Activated CD4-positive, alpha-beta T cell treated with anti-CD3 and anti-CD28 coated beads for 24 hours (primary cell): ENCODE measurements around the gene ASCC2.

Source experiments
- DNase-seq, 2 donors: peaks; one replicate each; pipeline ENCODE4 v3.0.0-alpha.2; 2020; ENCODE audit warnings: low read depth in 2 of 2

Gene ASCC2

GRCh38 chr22:29817724-29818123 is 20.4 kb downstream of the ASCC2 start:
- DNase-seq, result no peak

DNA sequence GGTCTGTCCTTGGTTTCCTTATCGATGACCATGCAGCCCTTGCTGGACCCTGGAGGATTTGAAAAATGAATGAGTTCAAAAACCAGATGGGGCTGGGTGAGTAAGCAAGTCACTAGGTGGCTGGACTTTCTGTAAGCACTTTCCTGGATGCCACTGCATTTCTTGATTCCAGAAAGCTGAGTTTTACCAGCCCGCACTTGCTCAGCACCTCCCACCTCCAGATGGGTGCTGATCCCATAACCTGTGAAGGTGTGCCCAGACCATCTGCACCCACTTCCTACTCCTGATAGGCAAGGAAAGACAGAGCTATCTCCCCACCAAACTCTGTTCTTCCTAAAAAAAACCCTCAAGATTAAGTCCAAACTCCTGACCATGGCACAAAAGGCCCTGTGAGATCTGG is 21.1 kb downstream of the ASCC2 start:
- no peak for DNase-seq

DNA sequence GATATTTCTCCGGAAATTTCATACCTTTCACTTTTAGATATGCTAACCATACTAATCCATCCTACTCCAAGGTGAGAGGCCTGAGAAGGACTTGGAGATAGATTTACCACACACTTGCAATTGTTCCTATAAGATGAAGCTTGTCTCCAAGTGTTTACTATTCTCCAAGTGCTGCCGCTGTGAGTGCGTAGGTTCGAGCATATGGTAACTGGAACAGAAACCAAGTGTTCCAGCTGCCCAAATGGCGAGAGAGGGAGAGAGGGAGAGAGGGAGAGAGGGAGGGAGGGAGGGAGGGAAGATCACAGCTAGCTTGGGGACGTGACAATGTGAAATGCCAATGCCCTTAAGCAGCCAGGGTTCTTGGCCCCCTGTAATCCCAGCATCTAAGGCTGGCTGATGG is 21.5 kb downstream of the ASCC2 start:
- DNase-seq, result no peak

DNA sequence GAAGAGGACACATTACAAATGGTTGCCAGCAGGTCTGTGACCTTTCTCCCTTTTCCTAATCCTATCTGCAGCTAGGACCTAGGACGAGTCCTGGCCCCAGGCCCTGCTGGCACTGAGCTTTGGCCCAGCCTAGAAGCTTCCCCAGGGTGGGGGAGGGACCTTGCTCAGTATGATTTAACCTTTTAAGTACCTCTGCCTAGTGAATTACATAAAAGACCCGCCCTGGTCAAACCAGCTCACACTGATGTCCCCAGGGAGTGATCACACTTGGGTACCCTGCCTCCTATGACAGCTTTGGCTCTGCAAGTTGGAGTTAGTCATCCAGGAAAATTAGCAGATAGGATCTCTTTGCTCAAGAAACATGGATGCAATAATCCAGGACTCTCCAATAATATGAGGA is 21.9 kb downstream of the ASCC2 start:
- no peak for DNase-seq

GRCh38 chr22:29815580-29815979 is 22.5 kb downstream of the ASCC2 start:
- DNase-seq, result no peak

- DNase-seq, result no peak
These were observed 24.1 kb downstream of the ASCC2 start for GRCh38 chr22:29814003-29814402.

DNA sequence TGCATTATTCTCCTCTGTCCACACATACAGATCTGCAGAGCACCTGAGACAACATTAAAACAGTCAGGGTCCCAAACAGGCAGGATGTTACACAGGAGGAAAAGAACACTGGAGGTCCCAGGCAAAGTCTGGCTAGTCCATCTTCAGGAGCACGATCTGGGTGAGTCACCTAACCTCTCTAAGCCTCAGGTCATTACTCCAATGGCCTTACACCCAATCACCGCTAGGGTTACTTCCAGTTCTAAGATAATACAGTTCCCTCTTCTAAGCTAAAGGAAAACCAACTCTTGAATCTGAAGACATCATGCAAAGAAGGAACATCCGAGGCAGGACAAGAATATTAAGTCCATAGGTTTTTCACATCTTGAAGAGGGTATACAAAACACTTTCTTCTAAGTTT is 24.5 kb downstream of the ASCC2 start:
- no peak for DNase-seq

GRCh38 chr22:29813126-29813525 is 24.9 kb downstream of the ASCC2 start:
- no peak for DNase-seq

GRCh38 chr22:29811377-29811776 is 26.7 kb downstream of the ASCC2 start:
- no peak for DNase-seq

DNA sequence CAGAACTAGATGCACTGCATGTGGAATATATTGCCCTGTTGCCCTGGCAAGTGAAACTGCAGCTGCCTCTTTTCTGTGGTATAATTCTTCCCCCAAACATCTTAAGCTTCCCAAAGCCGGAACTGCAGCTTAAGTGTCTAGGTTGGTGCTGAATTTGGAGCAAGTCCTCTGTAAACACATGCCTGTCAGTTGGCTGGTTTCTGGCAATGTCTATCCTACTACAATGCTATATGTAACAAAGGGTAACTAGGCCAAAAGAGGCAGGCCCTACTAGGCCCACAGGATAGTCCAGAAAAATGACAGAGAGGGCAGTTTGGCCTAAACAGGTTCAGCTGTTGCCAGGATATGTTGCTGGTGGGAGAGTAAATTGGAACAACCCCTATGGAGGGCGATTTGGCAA is 27.9 kb downstream of the ASCC2 start:
- DNase-seq, result no peak

DNA sequence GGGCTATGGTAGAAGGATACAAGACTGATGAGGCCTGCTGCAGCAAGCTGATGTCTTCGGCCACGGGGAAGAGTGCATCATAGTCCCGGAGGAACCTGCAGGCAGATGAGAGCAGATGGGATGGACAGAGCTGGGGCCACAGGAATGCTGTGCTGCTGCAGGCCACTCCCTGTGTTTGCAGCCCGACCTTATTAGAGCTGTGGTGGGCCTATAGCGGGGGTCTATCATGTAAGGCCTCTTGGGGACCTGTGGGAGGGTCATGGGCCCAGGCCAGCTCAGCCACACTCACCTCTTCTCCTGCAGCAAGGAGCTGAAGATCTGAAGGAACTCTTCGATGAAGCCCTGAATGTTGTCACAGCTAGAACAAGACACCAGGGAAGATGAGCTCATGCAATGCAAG is 31.9 kb downstream of the ASCC2 start:
- no peak for DNase-seq

DNA sequence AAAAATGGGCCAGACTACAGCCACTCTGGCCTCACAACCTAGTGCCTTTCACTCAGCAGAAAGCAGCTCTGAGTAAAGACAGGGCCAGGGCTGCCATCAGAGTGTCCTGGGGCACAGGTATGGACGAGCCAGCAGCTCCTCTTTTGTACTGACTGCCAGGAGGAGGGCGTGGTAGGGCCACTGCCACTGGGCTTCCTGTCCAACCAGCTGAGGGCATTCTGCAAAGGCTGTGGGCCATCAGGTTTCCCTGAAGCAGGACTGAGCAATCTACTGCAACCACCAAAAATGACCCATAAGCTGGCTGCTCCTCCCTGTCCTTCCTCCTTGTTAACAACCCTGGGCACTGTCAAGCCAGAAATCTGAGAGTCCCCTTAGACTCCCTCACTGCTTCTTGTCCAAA is 33.1 kb downstream of the ASCC2 start:
- DNase-seq, result no peak

DNA sequence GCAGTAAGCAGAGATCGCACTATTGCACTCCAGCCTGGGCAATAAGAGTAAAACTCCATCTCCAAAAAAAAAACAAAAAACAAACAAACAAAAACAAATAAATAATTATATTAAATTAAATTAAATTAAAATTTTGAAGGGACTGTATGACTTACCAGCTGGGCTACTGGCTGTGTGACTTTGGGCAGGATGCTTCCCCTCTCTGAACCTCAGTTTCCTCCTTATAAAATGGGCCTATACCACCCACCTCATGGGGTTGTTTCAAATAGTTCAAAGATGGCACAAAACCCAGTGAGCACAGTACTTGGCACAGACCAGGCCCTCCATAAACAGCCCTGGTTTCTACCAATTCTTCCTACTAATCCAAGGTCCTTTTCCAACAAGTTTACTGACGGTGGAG is 34.9 kb downstream of the ASCC2 start:
- no peak for DNase-seq

DNA sequence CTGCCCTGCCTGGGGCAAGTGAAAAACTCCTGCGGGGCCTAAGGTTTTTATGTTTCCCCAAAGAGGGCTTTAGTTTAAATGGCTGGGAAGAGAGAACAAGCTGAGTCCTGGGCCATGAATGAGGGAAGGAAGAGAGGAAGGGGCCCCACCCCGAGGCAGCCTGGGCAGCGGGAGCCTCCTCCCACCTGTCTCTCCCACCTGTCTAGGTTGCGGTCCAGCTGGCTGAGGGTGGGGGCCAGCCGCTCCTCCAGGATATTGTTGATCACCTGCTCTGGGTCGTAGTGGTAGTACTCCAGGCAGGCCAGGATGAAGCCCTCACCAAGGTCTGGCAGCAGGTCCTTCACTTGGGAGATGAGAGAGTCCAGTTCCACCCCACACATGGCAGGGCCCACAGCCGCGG is 36.3 kb downstream of the ASCC2 start:
- DNase-seq, result no peak

DNA sequence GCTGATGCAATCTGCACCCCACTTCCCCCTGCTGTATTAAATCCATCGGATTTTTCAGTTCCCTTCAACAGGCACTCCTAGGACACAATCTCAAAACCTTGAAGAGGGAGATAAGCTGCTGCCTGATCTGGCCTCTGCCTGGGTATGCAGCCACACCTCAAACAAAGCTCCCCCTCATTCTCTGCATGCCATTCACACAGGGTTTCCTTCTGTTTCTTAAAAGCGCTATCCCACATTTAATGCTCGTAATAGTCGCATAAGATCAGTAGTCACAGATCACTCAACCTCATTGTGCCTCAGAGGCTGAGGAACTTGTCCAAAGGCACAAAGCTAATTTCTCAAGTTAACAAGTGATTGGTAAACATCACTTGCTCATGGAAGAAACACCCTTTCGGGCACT is 36.9 kb downstream of the ASCC2 start:
- DNase-seq, result no peak

- no peak for DNase-seq
These were observed 38.8 kb downstream of the ASCC2 start for GRCh38 chr22:29799217-29799680.

DNA sequence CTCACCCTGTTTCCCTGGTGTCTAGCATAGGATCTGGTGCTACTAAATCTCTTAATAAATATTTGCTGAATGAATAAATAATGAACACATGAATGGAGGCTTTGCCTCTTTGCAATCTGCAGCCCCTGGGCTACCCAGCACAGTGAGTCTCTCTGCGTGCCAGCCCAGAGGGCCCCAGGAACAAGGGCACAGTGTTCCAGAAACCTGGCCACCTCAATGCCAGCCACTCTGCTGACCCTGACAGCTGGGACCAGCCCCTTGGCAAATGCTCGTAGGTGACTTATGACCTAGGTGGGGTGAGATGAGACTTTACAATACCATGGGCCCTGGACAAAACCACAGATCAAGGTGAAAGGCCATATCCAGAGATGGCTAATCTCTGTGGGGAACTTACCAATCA is 39.3 kb downstream of the ASCC2 start:
- DNase-seq, result no peak

DNA sequence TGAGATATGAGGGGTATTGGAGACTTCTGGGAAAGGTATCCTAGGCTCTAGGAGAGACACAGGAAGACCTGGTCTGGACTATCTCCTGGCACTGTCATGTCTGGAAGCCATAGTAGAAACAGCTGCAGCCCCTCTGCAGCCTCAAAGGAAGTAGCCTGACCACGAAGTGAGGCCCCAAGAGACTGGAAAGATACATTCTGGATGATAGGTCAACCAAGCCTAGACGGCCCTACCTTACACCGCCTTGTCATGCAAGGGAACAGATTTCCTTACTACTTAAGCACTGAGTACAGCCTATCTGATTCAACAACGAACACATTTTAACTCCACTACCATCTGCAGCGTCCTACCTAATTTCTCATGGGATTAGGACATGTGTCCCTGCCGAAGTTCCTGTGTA is 39.8 kb downstream of the ASCC2 start:
- no peak for DNase-seq

DNA sequence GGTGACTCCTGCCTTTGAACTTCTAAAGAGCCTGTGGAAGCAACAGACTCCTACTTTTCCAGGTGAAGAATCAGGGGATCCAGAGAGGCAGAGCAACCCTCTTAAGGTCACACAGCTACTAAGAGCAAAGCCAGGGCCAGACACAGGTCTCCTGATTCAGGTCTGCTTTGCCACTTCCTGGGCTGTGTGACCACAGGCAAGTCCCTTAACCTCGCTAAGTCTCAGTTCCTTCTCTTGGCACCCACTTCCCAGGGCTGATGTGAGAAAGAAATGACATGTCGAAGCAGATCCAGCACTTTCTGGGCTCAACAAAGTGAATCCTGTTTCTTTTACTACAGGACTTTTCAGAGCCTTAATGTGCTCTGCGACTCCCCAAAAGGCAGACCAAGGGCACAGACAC is 40.7 kb downstream of the ASCC2 start:
- DNase-seq, result no peak

- DNase-seq, result no peak
These were observed 42.4 kb downstream of the ASCC2 start for GRCh38 chr22:29795663-29796062.

- DNase-seq, result no peak
These were observed 44.7 kb downstream of the ASCC2 start for GRCh38 chr22:29793396-29793795.

DNA sequence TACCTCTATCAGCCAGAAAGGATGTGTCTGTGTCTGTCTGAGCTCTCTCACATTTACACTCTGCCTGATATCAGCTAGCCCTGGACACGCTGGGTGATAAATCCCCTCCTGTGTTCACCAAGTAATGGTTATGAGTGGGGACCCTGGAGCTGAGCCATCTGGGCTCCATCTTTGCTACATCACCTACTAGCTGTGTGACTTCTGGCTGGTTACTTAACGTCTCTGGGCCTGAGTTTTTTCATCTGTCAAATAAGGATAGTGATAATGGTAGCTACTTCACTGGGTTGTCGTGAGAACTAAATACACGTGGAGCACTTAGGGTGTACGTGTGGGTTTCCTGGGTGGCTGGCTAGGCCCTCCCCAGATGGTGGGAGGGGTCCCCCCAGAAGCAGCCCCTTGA is 48.0 kb downstream of the ASCC2 start:
- no peak for DNase-seq

- no peak for DNase-seq
These were observed 49.5 kb downstream of the ASCC2 start for GRCh38 chr22:29788339-29789279.
